DMS 273 (cell line): ENCODE data around the gene THRB.

Experiments used
- DNase-seq: peaks from one replicate; lab custom pipeline; 2025; ENCODE audit not compliant: unreplicated experiment; lab: John Stamatoyannopoulos, UW

The THRB gene

DNA sequence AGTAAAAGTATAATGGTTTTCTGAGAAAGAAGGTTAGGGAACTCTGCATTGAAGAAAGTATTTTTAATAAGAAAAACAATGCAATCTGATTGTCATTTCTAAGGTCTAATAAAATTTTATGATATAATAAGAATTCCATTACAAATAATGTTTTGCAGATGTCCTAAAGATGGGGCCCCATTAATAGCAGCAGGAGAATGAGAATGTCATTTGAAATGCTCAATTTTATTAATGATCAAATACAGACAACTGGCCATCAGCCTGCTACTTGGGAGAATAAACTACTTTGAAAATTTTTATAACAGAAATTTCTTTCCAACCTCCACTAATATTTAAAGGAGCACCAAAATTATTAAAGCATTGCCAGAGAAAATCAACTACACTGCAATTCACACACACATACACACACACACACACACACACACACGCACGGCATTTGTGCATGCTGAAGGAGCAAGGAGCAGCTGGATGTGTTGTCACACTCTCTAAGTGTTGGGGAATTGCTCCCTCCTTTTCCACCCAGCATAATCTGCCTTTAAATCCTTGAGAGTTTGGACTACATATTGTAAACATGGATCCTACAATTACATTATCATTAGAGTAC, 109.5 kb downstream of the THRB start:
- no peak for DNase-seq

GRCh38 chr3:24382647-24383046, 112.0 kb downstream of the THRB start:
- no peak for DNase-seq

- DNase-seq = no peak
These were observed 114.7 kb downstream of the THRB start for GRCh38 chr3:24379936-24380335.

DNA sequence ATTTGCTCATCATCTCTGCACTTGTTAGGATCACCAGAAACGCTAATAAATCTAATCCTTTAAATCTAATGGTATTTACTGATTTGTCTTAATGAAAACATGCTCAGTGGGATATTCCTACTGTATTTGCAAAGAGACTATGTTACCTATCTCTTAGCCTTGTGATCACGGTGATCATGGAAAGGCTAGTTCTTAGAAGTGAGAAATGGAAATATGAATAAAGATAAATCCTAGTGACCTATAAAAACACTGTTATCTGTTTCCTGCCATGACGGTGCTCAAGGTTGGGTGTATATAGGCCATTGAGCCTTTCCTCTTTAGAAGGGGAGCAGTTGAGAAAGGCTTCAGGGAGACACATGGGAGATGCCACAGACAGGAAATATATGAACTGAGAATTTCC, 116.3 kb downstream of the THRB start:
- no peak for DNase-seq

GRCh38 chr3:24377218-24377993, 117.2 kb downstream of the THRB start:
- DNase-seq = no peak

- no peak for DNase-seq
These were observed 118.7 kb downstream of the THRB start for GRCh38 chr3:24375947-24376384.

GRCh38 chr3:24374801-24375200, 119.8 kb downstream of the THRB start:
- no peak for DNase-seq

DNA sequence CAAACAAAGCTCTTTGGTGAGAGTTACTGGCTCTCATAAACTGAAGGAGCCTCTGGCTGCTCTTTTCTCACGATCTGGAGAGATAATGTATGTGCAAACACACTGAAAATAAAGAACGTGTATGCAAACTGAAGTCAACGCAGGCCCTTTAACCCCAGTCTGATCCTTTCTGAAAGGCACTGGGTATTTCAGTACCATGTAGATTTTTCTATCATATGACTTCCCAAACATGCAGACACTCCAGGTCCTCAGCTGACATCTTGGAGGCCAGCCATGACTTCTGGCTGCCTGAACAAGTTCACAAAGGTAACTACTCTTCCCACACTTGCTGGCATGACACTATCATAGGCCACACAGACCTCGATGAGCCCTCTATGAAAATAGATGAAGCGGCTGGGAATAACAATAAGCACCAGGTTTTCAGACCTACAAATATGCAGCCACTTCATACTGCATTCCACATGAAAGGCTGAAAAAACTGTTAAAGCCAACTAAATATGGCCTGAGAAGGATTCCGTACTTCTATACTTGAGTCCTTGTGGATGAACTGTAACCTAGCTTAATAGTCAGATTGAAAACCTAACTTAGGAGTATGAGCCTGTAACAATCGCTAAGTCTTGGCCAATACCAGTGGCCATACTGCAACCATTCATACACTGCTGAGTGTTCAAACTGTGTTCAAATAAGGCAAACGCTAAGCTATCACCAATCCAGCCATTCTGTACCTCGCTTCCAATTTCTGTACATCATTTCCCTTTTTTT, 121.3 kb downstream of the THRB start:
- no peak for DNase-seq

- DNase-seq = no peak
These were observed 122.0 kb downstream of the THRB start for GRCh38 chr3:24372559-24373197.

DNA sequence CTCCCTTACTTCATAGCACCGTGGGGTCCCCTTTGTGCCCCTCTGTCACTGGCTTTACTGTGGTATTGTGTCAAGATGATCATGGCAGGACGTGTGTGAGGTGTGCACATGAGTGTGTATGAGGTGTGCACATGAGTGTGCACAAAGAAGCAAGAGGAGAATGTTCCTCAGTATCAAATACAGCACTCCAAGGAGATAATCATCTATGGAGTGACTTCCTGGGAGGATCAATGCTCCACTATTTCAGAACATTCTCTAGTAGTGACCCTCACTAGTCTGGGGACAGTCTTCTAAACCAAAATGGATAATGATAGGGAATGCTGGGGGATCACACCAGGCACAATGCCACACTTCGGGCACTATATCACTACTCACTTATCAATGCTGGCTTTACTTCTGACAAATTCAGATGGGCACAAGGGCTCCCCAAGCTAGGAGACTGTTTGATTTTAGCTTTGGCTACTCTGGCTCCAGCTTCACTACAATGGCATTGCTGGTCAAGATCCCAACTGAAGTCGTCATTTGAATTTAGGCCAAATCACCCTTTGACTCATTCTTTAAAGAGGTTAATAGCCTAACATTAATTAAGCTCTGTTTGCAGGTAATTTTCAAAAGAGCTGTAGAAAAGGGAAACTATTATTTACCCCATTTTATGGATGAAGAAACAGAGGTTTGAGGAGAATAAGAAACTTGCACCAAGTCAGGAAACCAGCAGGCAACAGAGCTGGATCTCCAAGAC, 124.1 kb downstream of the THRB start:
- no peak for DNase-seq

GRCh38 chr3:24368605-24369004, 126.0 kb downstream of the THRB start:
- no peak for DNase-seq

GRCh38 chr3:24367664-24368264, 126.9 kb downstream of the THRB start:
- no peak for DNase-seq

DNA sequence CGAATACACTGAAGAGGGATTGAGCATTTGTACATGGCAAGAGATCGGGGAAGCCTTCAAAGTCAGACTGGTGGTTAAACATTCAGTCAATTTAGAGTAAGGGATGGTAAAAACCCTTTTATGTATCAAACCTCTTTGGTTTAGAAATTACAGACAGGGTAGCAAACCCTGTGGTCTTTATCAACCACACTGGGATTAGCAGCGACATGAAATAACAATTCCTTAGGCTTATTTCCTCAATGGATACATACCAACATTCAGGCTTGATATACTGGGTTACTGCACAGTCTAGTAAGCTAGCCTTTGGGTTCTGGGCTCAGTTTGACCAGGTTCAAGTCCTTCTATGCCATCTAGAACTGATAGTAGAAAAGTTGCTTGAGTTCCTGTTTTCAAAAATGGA, 127.4 kb downstream of the THRB start:
- DNase-seq = no peak

- DNase-seq = no peak
These were observed 129.5 kb downstream of the THRB start for GRCh38 chr3:24365168-24365567.

DNA sequence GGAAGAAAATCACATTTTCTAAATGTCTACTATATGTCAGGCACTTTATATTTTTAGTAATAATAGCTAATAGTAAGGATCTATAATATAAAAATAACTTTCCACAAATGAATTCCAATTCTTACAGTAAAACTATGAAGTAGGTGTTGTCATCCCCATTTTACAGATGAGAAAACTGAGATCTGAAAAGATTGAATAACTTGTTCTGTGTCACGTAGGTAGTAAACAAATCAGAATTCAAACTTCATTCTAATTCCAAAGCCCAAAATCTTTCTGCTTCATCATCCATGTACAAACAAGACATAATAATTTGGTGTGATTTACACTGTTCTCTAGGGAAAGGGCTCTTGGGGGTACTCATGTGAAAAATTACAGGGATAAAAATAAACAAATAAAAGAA, 130.3 kb downstream of the THRB start:
- DNase-seq = no peak

DNA sequence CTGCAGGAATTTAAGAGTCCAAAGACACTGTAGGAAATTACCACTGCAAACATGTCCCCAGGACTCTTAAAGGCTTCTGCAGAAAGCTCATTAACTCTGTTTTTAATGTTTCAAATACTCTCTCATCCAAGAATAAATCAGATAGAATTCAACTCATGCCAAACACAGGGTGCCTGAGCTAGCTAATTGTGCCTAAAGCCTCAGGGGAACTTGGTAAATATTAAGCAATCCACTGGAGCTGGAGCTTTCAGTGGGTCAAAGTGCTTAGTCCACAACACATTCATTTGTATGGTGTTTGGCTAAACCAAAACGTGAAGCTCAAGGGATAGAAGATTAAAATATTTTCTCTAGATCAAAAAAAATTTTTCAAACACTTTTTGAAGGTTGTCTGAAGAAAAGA, 131.4 kb downstream of the THRB start:
- no peak for DNase-seq

GRCh38 chr3:24361623-24362022, 133.0 kb downstream of the THRB start:
- DNase-seq = no peak

GRCh38 chr3:24360957-24361356, 133.7 kb downstream of the THRB start:
- DNase-seq = no peak

DNA sequence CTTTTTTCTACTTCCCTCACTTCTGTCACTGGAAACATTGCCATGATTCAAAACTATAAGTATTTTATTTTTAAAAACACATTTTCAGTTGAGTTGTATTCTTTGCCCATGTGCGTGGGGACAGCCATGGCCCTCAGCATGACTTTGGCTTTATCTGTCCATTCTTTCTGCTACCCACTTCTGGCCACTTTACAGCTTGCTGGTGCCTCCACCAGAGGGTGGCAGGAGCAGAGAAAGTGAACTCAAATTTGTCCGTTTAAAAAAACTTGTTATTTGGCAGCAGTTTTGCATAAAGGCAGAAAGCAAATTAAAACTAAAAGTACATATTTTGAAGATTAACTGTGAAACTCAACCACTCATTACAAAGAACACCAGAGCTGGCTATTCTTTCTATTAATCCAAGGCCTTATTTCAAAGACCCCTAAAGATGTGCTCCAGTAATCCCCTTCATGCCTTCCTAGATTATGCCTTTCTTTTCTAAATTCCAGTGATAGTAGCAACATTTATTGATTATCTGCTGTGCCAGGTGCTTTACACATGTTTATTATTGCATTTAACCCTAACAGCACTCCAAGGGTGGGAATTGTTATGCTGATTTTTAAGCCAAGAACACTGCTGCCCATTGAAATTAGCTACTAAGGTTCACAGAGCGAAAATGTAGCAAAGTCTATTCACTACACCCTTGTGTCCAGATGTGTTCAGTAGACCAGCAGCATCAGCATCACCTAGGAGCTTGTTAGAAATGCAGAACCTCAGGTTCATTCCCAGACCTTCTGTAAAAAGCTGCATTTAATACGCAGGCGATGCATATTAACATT, 134.8 kb downstream of the THRB start:
- DNase-seq = no peak

DNA sequence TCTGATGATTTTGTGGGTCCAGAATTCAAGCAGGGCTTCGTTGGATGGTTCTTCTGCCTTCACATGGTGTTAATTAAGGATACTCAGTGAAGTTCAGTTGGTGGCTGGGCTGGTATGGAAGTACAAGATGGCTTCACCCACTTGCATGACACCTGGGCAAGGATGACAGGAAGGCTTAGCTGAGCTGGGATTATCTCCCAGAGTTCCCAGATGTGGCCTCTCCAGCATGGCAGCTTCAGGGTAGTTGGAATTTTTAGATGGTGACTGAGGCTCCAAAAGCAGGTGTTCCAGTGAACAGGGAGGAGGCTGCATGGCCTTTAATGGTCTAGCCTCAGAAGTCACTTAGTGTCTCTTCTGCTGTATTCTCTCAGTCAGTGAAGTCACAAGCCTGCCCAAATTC, 135.5 kb downstream of the THRB start:
- no peak for DNase-seq
